NCI-H1694 treated with DMSO at 0.1 percent for 48 hours (cell line): ENCODE measurements around the gene FAM72B.
"Not testable (repeated sequence)": the region's sequence is repeated elsewhere in the genome, so short reads cannot be mapped to it uniquely, and the experiment has no call there.

Source experiments
- DNase-seq: peaks from one replicate; lab custom pipeline; 2025; lab: John Stamatoyannopoulos, UW

FAM72B gene

DNA sequence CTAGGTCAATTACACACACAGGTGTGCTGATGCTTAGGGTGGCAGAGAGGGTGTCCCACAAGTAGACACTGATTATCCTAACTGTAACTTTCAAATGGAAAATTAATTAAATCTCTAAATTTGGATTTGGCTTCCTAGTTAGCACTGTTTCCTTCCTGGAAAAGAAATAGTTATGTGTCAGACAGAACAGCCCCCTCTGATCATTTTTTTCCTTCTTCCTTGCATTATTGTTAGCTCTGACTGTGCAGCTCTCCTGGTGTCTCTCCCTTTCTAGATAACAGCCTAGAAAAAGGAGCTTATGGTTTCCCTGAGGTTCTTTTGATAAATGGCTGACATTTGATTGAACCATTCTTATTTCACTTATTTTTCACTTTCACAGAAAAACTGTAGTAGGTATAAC lies 31.4 kb downstream of the FAM72B start:
- DNase-seq, result not testable (repeated sequence)

GRCh38 chr1:121151294-121151693 lies 32.8 kb downstream of the FAM72B start:
- DNase-seq, result not testable (repeated sequence)

DNA sequence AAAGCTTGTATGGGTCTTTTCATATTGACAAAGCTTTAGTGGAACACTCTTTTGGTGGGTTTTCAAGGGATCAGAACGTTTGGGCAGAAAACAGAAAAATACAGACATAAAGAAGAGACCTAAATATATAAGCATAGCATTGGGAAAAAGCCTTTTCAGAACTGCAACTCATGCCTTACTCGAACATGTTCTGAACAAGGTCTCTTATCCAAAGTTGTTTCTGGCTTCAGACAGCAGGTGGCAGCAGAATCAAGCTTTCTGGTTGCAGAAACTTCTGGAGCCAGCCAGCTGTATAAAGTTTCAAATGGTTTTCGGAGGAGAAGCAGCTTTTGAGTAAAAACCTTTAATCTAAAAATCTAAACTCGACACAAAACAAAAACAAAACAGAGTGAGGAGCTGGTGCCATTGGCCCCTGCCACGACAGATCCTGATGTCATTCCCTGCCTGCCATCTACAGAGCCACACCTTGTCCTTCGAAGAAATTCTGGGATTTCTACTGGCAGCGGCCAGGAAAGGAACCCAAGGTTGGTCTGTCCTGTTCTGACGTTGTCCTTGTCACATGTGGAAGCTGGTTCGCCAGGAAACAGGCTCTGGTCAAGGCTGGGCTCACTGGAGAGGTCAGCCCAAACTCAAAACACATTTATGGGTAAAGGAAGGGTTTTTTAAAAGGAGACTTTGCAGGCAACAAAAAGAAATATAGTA lies 35.5 kb downstream of the FAM72B start:
- not testable (repeated sequence) for DNase-seq

GRCh38 chr1:121140393-121140792 lies 43.7 kb downstream of the FAM72B start:
- not testable (repeated sequence) for DNase-seq

DNA sequence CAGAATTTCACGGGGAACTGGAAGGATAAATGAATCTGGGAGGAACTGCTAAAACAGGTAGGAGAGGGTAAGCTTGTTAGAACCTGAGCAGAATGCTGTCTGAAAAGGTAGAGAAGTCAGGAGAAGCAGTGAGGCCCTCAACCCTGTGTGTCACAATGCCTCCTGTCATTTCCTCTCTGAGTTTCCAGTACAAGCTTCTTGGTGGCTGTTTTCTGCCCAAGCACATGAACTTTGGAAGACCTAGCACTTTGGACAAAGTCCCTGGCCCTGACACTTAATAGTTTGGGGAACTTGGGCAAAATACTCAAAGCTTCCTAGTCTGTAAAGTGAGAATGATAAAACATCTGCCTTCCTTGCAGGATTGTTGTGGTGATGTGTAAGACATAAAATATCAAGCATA lies 52.6 kb downstream of the FAM72B start:
- not testable (repeated sequence) for DNase-seq

DNA sequence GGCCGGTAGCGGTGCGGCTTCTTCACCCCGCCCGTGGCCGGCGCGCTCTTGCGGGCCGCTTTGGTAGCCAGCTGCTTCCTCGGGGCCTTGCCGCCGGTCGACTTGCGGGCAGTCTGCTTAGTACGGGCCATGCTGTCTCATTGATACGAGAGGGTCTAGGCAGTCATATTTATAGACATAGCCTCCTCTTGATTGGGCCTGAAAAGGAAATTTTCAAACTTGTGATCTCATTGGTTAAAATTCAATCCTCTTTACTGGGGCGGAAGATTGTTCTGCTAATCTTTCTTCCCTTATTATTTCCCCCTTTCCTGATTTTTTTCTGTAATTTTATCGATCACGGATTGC lies 65.7 kb downstream of the FAM72B start:
- not testable (repeated sequence) for DNase-seq
